ENCODE results near the gene JAML. TPM values are rescaled to one million over a fixed set of nuclear protein-coding genes. Genes with fewer than 3 reads are reported as not detected.
"Not testable (repeated sequence)": the region's sequence is repeated elsewhere in the genome, so short reads cannot be mapped to it uniquely, and the experiment has no call there.

Gene JAML
- total and polyA plus RNA-seq, 2 of the 8 experiments (the other 6 are each of a cell fraction or from before 2014, with no cell fraction given) = 0.12 to 0.58 TPM

- FAIRE-seq = not testable (repeated sequence)
Observed at GRCh38 chr11:118183691-118184090, 41.1 kb downstream of the JAML start.

More at GRCh38 chr11:118183691-118184090, 41.1 kb downstream of the JAML start:
- H3K9ac ChIP-seq (replicated peaks in 1 of 4; ENCODE audit: extremely low read depth in 1 of 4, low read depth in 3 of 4, low read length in 3 of 4); H3K4ac ChIP-seq (replicated peaks; ENCODE audit: insufficient read length, low read depth, low read length); H2BK5ac ChIP-seq (ENCODE audit: low read depth, low read length); H3K4me2 ChIP-seq (ENCODE audit: insufficient read depth in 1 of 2, low read depth in 2 of 2, low read length in 2 of 2); H2BK15ac ChIP-seq (ENCODE audit: low read length); H3K79me1 ChIP-seq (ENCODE audit: low read depth, low read length); H2AK5ac ChIP-seq (ENCODE audit: low read depth, low read length); H2BK120ac ChIP-seq (replicated peaks; ENCODE audit: low read depth, low read length); H3K36me3 ChIP-seq (ENCODE audit: control insufficient read depth in 2 of 4, insufficient read depth in 4 of 4, low read length in 3 of 4); H2BK12ac ChIP-seq (ENCODE audit: low read depth, low read length); H3K9me3 ChIP-seq (ENCODE audit: insufficient read depth in 2 of 2, low read depth in 1 of 2, low read length in 1 of 2); H4K91ac ChIP-seq (replicated peaks; ENCODE audit: insufficient read length, low read length); H3K14ac ChIP-seq (ENCODE audit: insufficient read length); H3K56ac ChIP-seq (replicated peaks; ENCODE audit: insufficient read length, low read depth, low read length); H3K18ac ChIP-seq (ENCODE audit: extremely low read depth, low read length); H3K23ac ChIP-seq (ENCODE audit: insufficient read length); H3K79me2 ChIP-seq (ENCODE audit: control insufficient read depth in 1 of 2, insufficient read depth in 2 of 2, low read length in 2 of 2); DNase-seq (ENCODE audit: low read depth in 1 of 2, low spot score in 2 of 2); H4K5ac ChIP-seq (ENCODE audit: insufficient read length, low read depth, low read length); H3K4me3 ChIP-seq (ENCODE audit: extremely low read depth in 1 of 4, insufficient read depth in 2 of 4, low read depth in 3 of 4, low read length in 4 of 4); POLR2A ChIA-PET (ENCODE audit: partially characterized antibody); H3K27me3 ChIP-seq (replicated peaks in 1 of 4; ENCODE audit: control insufficient read depth in 3 of 4, extremely low read depth in 1 of 4, insufficient read depth in 3 of 4, low read length in 3 of 4); H3K27ac ChIP-seq (ENCODE audit: low read depth, low read length); H2AFZ ChIP-seq (ENCODE audit: low read length); H2BK20ac ChIP-seq (ENCODE audit: low read length); H3K23me2 ChIP-seq (ENCODE audit: low read depth, low read length); H4K8ac ChIP-seq (ENCODE audit: extremely low read depth, insufficient read depth, low read length); H4K20me1 ChIP-seq (replicated peaks in 1 of 2; ENCODE audit: control insufficient read depth in 1 of 2, insufficient read depth in 2 of 2, low read length in 2 of 2): not testable (repeated sequence)
- H3K4me1 ChIP-seq (replicated peaks in 1 of 4; ENCODE audit: control insufficient read depth in 3 of 4, insufficient read depth in 4 of 4, low read length in 3 of 4) = peaks cover 6 to 13% (median 7%) of the 10 kb centered on the region in 4 experiments
- CTCF ChIA-PET (ENCODE audit: partially characterized antibody) = interaction anchor here (1.0 to 2.4 kb wide), 3 partner anchors 9 to 112 kb away, joined by 4 to 11 read pairs (median 5); no protein-coding TSS in a partner anchor
- 82% methylated on average over 5 of the region's 5 CpGs; no CpG with 5 or more reads in 1 of the 2 experiments for whole genome bisulfite sequencing, 2 experiments (ENCODE audit: extremely low coverage in 1 of 2, insufficient coverage in 1 of 2, insufficient read length in 1 of 2, insufficient replicate concordance in 2 of 2, low coverage in 1 of 2, low lambda C conversion rate in 2 of 2, missing lambda C conversion rate in 1 of 2)

All from H1 (cell line).